Stimulated activated CD4-positive, alpha-beta T cell treated with anti-CD3 and anti-CD28 coated beads, Interleukin-12 subunit alpha, Interleukin-12 subunit beta, amount 100 ng/mL, for 24 hours (primary cell): ENCODE measurements around the gene CFAP54.
"Not testable (repeated sequence)": the region's sequence is repeated elsewhere in the genome, so short reads cannot be mapped to it uniquely, and the experiment has no call there.

Source experiments
- DNase-seq, 2 experiments: peaks; one replicate each; pipeline ENCODE4 v3.0.0-alpha.2; 2020; ENCODE audit warnings: low read depth in 2 of 2

CFAP54 gene

GRCh38 chr12:96489392-96490056 is at the start of gene CFAP54:
TSS of gene CFAP54 (plus strand) at chr12:96489577. CDS start at chr12:96489610, 33 bp downstream.
- peak; percentile 88 to 92 for DNase-seq

GRCh38 chr12:96441816-96442215 is 47.6 kb upstream of the CFAP54 start:
- no peak for DNase-seq

- no peak for DNase-seq
These were observed 46.5 kb upstream of the CFAP54 start for GRCh38 chr12:96442906-96443305.

GRCh38 chr12:96444399-96444798 is 45.0 kb upstream of the CFAP54 start:
- DNase-seq, result no peak

GRCh38 chr12:96445691-96446583 is 43.4 kb upstream of the CFAP54 start:
- DNase-seq, result no peak

- DNase-seq, result no peak
These were observed 42.1 kb upstream of the CFAP54 start for GRCh38 chr12:96447256-96447655.

GRCh38 chr12:96448300-96448699 is 41.1 kb upstream of the CFAP54 start:
- no peak for DNase-seq

- no peak for DNase-seq
These were observed 37.0 kb upstream of the CFAP54 start for GRCh38 chr12:96452261-96452922.

- DNase-seq, result no peak
These were observed 35.0 kb upstream of the CFAP54 start for GRCh38 chr12:96454396-96454795.

- DNase-seq, result no peak
These were observed 33.0 kb upstream of the CFAP54 start for GRCh38 chr12:96456265-96456974.

GRCh38 chr12:96457191-96457930 is 32.0 kb upstream of the CFAP54 start:
- DNase-seq, result no peak

GRCh38 chr12:96459281-96459680 is 30.1 kb upstream of the CFAP54 start:
- not testable (repeated sequence) for DNase-seq

GRCh38 chr12:96462571-96463280 is 26.7 kb upstream of the CFAP54 start:
- DNase-seq, result no peak

- no peak for DNase-seq
These were observed 23.5 kb upstream of the CFAP54 start for GRCh38 chr12:96465896-96466295.

GRCh38 chr12:96466939-96467751 is 22.2 kb upstream of the CFAP54 start:
- DNase-seq, result no peak

GRCh38 chr12:96471368-96472050 is 17.9 kb upstream of the CFAP54 start:
- DNase-seq, result no peak

GRCh38 chr12:96472384-96472783 is 17.0 kb upstream of the CFAP54 start:
- DNase-seq, result no peak

- no peak for DNase-seq
These were observed 15.8 kb upstream of the CFAP54 start for GRCh38 chr12:96473394-96474093.
